Parathyroid adenoma (tissue), 2 donors: ENCODE results near the gene TRIM72.
"Not testable (repeated sequence)": the region's sequence is repeated elsewhere in the genome, so short reads cannot be mapped to it uniquely, and the experiment has no call there.

Source experiments
- H2AFZ ChIP-seq: fragments of 300-600 bp; sonication (generic); one replicate; pipeline ENCODE4 v1.7.0; 2017; ENCODE audit warnings: antibody characterized with exemption, mild to moderate bottlenecking
- H3K27ac ChIP-seq: fragments of 300-600 bp; sonication (generic); one replicate; pipeline ENCODE4 v1.7.0; 2017
- H3K27me3 ChIP-seq: fragments of 300-600 bp; sonication (generic); one replicate; pipeline ENCODE4 v1.7.0; 2017; ENCODE audit warnings: low read length; ENCODE audit not compliant: control insufficient read depth, insufficient read depth
- H3K36me3 ChIP-seq: fragments of 300-600 bp; sonication (generic); one replicate; pipeline ENCODE4 v1.7.0; 2017; ENCODE audit warnings: low read length; ENCODE audit not compliant: control insufficient read depth, insufficient read depth
- H3K4me1 ChIP-seq: fragments of 300-600 bp; sonication (generic); one replicate; pipeline ENCODE4 v1.7.0; 2017; ENCODE audit warnings: control low read depth
- H3K4me2 ChIP-seq: fragments of 300-600 bp; sonication (generic); one replicate; pipeline ENCODE4 v1.7.0; 2017; ENCODE audit warnings: low read length
- H3K4me3 ChIP-seq: fragments of 300-600 bp; sonication (generic); one replicate; pipeline ENCODE4 v1.7.0; 2017; ENCODE audit warnings: low read depth, low read length
- H3K79me2 ChIP-seq: fragments of 300-600 bp; sonication (generic); one replicate; pipeline ENCODE4 v1.7.0; 2017; ENCODE audit warnings: control low read depth
- H3K9ac ChIP-seq: fragments of 300-600 bp; sonication (generic); one replicate; pipeline ENCODE4 v1.7.0; 2017; ENCODE audit warnings: mild to moderate bottlenecking
- H3K9me3 ChIP-seq: fragments of 300-600 bp; sonication (generic); one replicate; pipeline ENCODE4 v1.7.0; 2017; ENCODE audit warnings: low read length; ENCODE audit not compliant: control insufficient read depth
- CTCF ChIP-seq: fragments of 300-600 bp; sonication (generic); IDR thresholded peaks from one replicate; pipeline ENCODE4 v1.7.0; 2017; ENCODE audit warnings: antibody characterized with exemption, mild to moderate bottlenecking
- donor health status: primary hyperparathyroidism.

TRIM72 gene

DNA sequence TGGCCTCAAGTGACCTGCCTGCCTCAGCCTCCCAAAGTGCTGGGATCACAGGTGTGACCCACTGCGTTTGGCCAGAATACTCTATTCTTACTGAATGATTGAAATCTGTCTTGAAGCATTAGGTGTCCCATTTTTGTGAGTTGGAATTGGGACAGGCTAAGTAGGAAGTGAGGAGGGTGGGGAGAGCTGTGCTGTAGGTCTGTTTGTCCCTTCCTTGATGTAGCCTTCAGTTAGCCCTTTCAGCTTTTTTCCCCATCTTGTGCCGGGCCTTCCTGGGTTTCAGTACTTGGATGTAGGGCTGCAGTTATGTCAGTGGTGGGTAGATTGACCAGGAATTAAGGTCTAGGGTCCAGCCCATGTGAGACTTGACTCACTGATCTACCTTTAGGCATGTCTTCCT lies 20.0 kb upstream of the TRIM72 start:
- no peak overlapping the region for H3K27ac ChIP-seq

DNA sequence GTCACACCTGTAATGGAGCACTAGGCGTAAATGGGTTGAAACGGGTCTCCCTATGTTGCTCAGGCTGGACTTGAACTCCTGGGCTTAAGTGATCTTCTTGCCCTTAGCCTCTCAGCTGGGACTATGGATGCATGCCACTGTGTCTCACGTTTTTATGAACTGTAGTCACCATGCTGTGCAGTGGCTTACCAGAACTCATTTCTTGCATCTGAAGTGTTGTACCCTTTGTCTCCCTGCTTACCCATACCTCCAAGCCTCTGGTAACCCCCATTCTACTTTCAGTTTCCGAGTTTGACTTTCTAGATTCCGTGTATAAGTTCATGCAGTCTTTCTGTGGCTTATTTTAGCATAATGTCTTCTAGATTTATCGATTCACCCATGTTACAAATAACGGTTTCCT lies 19.0 kb upstream of the TRIM72 start:
- Histone ChIP-seq H3K4me1 (no peaks in the 10 kb centered on the region), H3K9me3 (no peaks in the 10 kb centered on the region), H3K27me3 (no peaks in the 10 kb centered on the region), H3K4me2 (no peak overlapping the region), H3K27ac (no peak overlapping the region), H3K79me2 (no peaks in the 10 kb centered on the region), H2AFZ (no peak overlapping the region), H3K36me3 (no peaks in the 10 kb centered on the region), H3K4me3 (no peak overlapping the region), H3K9ac (no peak overlapping the region)
- TF ChIP-seq CTCF, result no peak

More for the DNA sequence above, 20.0 kb upstream of the TRIM72 start:
- Histone ChIP-seq H3K9ac (no peak overlapping the region), H3K27me3 (no peaks in the 10 kb centered on the region), H3K9me3 (no peaks in the 10 kb centered on the region), H3K4me1 (no peaks in the 10 kb centered on the region), H3K79me2 (no peaks in the 10 kb centered on the region), H2AFZ (no peak overlapping the region), H3K36me3 (no peaks in the 10 kb centered on the region), H3K4me3 (no peak overlapping the region), H3K4me2 (no peak overlapping the region)
- TF ChIP-seq CTCF, result no peak

- H3K27ac ChIP-seq, H3K27me3 ChIP-seq, H3K4me2 ChIP-seq, H3K9ac ChIP-seq, H3K4me3 ChIP-seq, H3K36me3 ChIP-seq, H3K9me3 ChIP-seq, H2AFZ ChIP-seq, H3K4me1 ChIP-seq, H3K79me2 ChIP-seq: not testable (repeated sequence)
Observed at GRCh38 chr16:31195861-31196260, 18.1 kb upstream of the TRIM72 start.

GRCh38 chr16:31196324-31197088 lies 17.4 kb upstream of the TRIM72 start:
- Histone ChIP-seq H3K79me2 (no peaks in the 10 kb centered on the region), H3K9ac (no peak overlapping the region), H3K4me3 (no peak overlapping the region), H3K4me2 (no peak overlapping the region), H3K27me3 (no peaks in the 10 kb centered on the region), H3K4me1 (no peaks in the 10 kb centered on the region), H3K36me3 (no peaks in the 10 kb centered on the region), H3K27ac (no peak overlapping the region), H2AFZ (no peak overlapping the region), H3K9me3 (no peaks in the 10 kb centered on the region)
- TF ChIP-seq CTCF, result no peak

DNA sequence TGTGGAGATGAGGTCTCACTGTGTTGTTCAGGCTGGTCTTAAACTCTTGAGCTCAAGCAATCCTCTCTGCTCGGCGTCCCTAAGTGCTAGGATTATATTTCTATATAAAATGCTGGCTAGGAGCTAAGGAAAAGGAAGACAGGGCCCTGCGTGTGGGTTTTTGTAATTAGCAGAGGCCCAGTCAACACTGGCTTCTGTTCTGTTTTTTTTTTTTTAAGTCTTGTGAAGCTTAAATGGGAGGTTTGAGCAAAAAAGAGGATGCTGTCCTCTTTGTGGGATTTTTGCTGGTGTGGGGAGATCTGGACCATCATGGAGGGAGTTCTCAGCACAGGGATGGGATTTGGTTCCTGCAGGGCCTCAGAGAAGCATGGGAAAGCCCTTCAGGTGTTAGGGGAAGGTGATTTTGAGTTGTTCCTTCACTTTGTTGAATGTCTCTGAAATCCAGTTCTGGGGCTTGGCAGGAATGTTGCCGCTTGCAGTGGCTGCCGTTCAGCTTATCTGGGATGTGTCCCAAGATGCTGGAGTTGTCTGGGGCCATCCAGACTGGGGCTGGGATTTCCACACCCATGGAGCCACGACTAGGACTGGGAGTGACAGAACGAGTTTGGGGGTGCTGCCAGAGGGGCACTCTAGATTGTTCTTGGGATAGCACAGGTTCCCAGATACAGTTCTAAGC lies 15.6 kb upstream of the TRIM72 start:
- Histone ChIP-seq H3K79me2 (no peaks in the 10 kb centered on the region), H3K27me3 (no peaks in the 10 kb centered on the region), H3K27ac (no peak overlapping the region), H3K4me2 (no peak overlapping the region), H3K9ac (no peak overlapping the region), H3K36me3 (no peaks in the 10 kb centered on the region), H3K9me3 (no peaks in the 10 kb centered on the region), H2AFZ (no peak overlapping the region), H3K4me3 (no peak overlapping the region), H3K4me1 (no peaks in the 10 kb centered on the region)
- no peak for TF ChIP-seq CTCF
